ENCODE data around the gene MYOM3. TPM values are rescaled to one million over a fixed set of nuclear protein-coding genes. Genes with fewer than 3 reads are reported as not detected.

Gene MYOM3
- total RNA-seq, 1 experiment from 2014 or later = 0.05 TPM

GRCh38 chr1:24020470-24020869 is 91.5 kb downstream of the MYOM3 start:
- ATAC-seq = no peak
- Histone ChIP-seq H3K27ac (ENCODE audit: low read length) (peak overlapping the region; percentile 87), H3K9me3 (ENCODE audit: control insufficient read depth, insufficient read depth, low read depth, low read length) (no peaks in the 10 kb centered on the region), H3K4me3 (ENCODE audit: low read depth in 2 of 2, low read length in 2 of 2) (no peak overlapping the region), H3K36me3 (ENCODE audit: control insufficient read depth, insufficient read depth, low read length) (no peaks in the 10 kb centered on the region), H3K4me1 (ENCODE audit: control insufficient read depth, insufficient read depth, low read length) (peaks cover 58% of the 10 kb centered on the region), H3K27me3 (ENCODE audit: control insufficient read depth, insufficient read depth, low read length) (no peaks in the 10 kb centered on the region)
- BruUV-seq (replicated peaks) = no TSS peak
- DNase-seq (ENCODE audit: low read depth, low spot score) = no peak
- POLR2A ChIA-PET = interaction anchor here (0.6 kb wide), 1 partner anchor 244 kb away, joined by 6 read pairs; no protein-coding TSS in a partner anchor
- no peak for TF ChIP-seq REST (IDR thresholded peaks at IDR 0.05; ENCODE audit: insufficient read depth in 1 of 2, low read depth in 2 of 2, low read length in 1 of 2)
- TF ChIP-seq POLR2AphosphoS5 (IDR thresholded peaks at IDR 0.05; ENCODE audit: low read depth, low read length) = no peak
- no peak for TF ChIP-seq CTCF (IDR thresholded peaks at IDR 0.05)
- TF ChIP-seq SIN3A (IDR thresholded peaks at IDR 0.05; ENCODE audit: borderline replicate concordance, insufficient read depth, low read depth, low read length) = no peak
- TF ChIP-seq TCF7L2 (IDR thresholded peaks at IDR 0.05; ENCODE audit: low read depth, low read length) = no peak
- in situ Hi-C loops (cut with HindIII; ENCODE audit: low pct_unique_long_range_greater_than_20kb, low sequenced_read_pairs) (loop anchor here (10.0 kb wide), 1 partner anchor 56 kb away; no protein-coding TSS in a partner anchor), intact Hi-C loops (cut with micrococcal nuclease; ENCODE audit: unreplicated experiment) (no loop called here)
- CTCF ChIA-PET = interaction anchor here (0.5 to 0.6 kb wide), 2 partner anchors 17 to 53 kb away, joined by 4 to 8 read pairs; no protein-coding TSS in a partner anchor

- no peak for DNase-seq (ENCODE audit: low read depth, low spot score)
- H3K36me3 ChIP-seq (ENCODE audit: control insufficient read depth, insufficient read depth, low read length) = no peaks in the 10 kb centered on the region
- no TSS peak for BruUV-seq (replicated peaks)
- TF ChIP-seq SIN3A (IDR thresholded peaks at IDR 0.05; ENCODE audit: borderline replicate concordance, insufficient read depth, low read depth, low read length) = no peak
- no peak for ATAC-seq
- in situ Hi-C loops (cut with HindIII; ENCODE audit: low pct_unique_long_range_greater_than_20kb, low sequenced_read_pairs) (loop anchor here (10.0 kb wide), 1 partner anchor 55 kb away; no protein-coding TSS in a partner anchor), intact Hi-C loops (cut with micrococcal nuclease; ENCODE audit: unreplicated experiment) (no loop called here)
- POLR2A ChIA-PET = interaction anchor here (0.6 kb wide), 1 partner anchor 244 kb away, joined by 6 read pairs; no protein-coding TSS in a partner anchor
- CTCF ChIA-PET = no interaction called here
- H3K4me1 ChIP-seq (ENCODE audit: control insufficient read depth, insufficient read depth, low read length) = peaks cover 62% of the 10 kb centered on the region
- no peaks in the 10 kb centered on the region for H3K9me3 ChIP-seq (ENCODE audit: control insufficient read depth, insufficient read depth, low read depth, low read length)
- H3K27ac ChIP-seq (ENCODE audit: low read length) = peak overlapping the region; percentile 87
- H3K27me3 ChIP-seq (ENCODE audit: control insufficient read depth, insufficient read depth, low read length) = no peaks in the 10 kb centered on the region
- no peak overlapping the region for H3K4me3 ChIP-seq (ENCODE audit: low read depth in 2 of 2, low read length in 2 of 2)
These were observed 91.9 kb downstream of the MYOM3 start for GRCh38 chr1:24020025-24020424.
